HL-60 (cell line): ENCODE results near the gene PRKACB.

Experiments
- DNase-seq, 2 experiments: peaks; one replicate each; pipeline ENCODE4 v3.0.0-alpha.2; 2010 to 2020; ENCODE audit warnings: low read depth in 1 of 2, low spot score in 1 of 2
- H3K27ac ChIP-seq: fragments of 250-450 bp; sonication (Bioruptor Pico); replicated peaks from 2 replicates; pipeline ENCODE4 v1.5.1; 2020; ENCODE audit warnings: mild to moderate bottlenecking, moderate library complexity
- H3K27me3 ChIP-seq: fragments of 250-450 bp; sonication (Bioruptor Pico); 2 replicates; pipeline ENCODE4 v1.5.1; 2021; ENCODE audit warnings: mild to moderate bottlenecking, moderate library complexity; ENCODE audit not compliant: insufficient read depth, poor library complexity, severe bottlenecking
- H3K4me3 ChIP-seq: replicated peaks from 2 replicates; pipeline ENCODE4 v1.5.1; 2011; ENCODE audit warnings: mild to moderate bottlenecking, control low read depth, low read length; ENCODE audit not compliant: insufficient read depth
- GABPA ChIP-seq: IDR thresholded peaks from 2 replicates; pipeline ENCODE4 v1.6.1; 2012; ENCODE audit warnings: low read depth
- POLR2AphosphoS5 ChIP-seq: IDR thresholded peaks from 2 replicates; pipeline ENCODE4 v1.6.1; 2012; ENCODE audit warnings: low read depth
- SPI1 ChIP-seq: IDR thresholded peaks from 2 replicates; pipeline ENCODE4 v1.6.1; 2012; ENCODE audit warnings: low read depth, mild to moderate bottlenecking, borderline replicate concordance
- TF ChIP-seq, protein P1 (sequence below): IDR thresholded peaks from 2 replicates; pipeline ENCODE4 v1.6.1; 2012; ENCODE audit warnings: low read depth; ENCODE audit not compliant: insufficient replicate concordance
- TF ChIP-seq, protein P2 (sequence below): IDR thresholded peaks from one replicate; pipeline ENCODE4 v1.5.1; 2011; ENCODE audit warnings: low read length, control low read depth, inconsistent platforms; ENCODE audit not compliant: insufficient read depth

The PRKACB gene

DNA sequence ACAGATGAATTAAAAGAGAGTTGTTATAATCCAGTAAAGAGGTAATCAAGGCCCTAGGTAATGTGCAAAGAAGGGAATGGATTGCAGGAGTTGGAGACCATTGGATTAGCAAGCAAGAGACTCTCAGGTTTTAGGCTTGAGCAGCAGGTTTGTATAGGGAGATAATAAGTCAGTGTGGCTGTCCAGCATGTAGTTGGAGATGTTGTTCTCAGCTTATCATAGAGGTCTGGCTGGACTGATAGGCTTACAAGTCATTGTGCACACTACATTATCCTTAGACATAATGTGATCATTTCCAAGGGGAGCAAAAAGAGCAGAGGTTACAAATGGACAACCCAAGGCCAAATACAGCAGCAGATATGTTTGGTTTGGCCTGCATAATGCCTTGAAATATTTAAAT, 111.5 kb downstream of the PRKACB start:
- TF ChIP-seq, protein P1, sequence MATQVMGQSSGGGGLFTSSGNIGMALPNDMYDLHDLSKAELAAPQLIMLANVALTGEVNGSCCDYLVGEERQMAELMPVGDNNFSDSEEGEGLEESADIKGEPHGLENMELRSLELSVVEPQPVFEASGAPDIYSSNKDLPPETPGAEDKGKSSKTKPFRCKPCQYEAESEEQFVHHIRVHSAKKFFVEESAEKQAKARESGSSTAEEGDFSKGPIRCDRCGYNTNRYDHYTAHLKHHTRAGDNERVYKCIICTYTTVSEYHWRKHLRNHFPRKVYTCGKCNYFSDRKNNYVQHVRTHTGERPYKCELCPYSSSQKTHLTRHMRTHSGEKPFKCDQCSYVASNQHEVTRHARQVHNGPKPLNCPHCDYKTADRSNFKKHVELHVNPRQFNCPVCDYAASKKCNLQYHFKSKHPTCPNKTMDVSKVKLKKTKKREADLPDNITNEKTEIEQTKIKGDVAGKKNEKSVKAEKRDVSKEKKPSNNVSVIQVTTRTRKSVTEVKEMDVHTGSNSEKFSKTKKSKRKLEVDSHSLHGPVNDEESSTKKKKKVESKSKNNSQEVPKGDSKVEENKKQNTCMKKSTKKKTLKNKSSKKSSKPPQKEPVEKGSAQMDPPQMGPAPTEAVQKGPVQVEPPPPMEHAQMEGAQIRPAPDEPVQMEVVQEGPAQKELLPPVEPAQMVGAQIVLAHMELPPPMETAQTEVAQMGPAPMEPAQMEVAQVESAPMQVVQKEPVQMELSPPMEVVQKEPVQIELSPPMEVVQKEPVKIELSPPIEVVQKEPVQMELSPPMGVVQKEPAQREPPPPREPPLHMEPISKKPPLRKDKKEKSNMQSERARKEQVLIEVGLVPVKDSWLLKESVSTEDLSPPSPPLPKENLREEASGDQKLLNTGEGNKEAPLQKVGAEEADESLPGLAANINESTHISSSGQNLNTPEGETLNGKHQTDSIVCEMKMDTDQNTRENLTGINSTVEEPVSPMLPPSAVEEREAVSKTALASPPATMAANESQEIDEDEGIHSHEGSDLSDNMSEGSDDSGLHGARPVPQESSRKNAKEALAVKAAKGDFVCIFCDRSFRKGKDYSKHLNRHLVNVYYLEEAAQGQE, result no peak
- TF ChIP-seq, protein P2, sequence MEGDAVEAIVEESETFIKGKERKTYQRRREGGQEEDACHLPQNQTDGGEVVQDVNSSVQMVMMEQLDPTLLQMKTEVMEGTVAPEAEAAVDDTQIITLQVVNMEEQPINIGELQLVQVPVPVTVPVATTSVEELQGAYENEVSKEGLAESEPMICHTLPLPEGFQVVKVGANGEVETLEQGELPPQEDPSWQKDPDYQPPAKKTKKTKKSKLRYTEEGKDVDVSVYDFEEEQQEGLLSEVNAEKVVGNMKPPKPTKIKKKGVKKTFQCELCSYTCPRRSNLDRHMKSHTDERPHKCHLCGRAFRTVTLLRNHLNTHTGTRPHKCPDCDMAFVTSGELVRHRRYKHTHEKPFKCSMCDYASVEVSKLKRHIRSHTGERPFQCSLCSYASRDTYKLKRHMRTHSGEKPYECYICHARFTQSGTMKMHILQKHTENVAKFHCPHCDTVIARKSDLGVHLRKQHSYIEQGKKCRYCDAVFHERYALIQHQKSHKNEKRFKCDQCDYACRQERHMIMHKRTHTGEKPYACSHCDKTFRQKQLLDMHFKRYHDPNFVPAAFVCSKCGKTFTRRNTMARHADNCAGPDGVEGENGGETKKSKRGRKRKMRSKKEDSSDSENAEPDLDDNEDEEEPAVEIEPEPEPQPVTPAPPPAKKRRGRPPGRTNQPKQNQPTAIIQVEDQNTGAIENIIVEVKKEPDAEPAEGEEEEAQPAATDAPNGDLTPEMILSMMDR, result no peak
- no peak for TF ChIP-seq POLR2AphosphoS5
- TF ChIP-seq GABPA, result no peak
- TF ChIP-seq SPI1, result no peak
- H3K27ac ChIP-seq, result no peak overlapping the region
- no peaks in the 10 kb centered on the region for H3K27me3 ChIP-seq
- no peak overlapping the region for H3K4me3 ChIP-seq
- DNase-seq, result no peak

DNA sequence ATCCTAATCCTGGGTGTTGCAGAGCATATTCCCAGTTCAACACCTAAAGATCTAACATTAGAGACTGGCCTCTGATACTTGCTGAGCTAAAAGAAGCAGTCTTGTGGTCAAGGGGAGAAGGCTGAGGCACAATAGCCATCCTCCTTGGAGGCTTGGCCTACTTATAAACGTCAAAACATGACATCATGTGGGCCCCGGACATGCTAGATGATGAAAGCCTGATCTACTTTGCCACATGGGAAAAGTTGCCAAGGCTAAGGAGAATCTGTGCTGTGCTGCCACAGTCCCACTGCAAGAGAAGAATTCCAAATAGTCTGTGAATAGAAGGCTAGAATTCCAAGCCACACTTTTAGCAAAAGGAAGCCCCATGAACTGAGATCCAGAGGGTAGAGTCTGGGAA, 113.5 kb downstream of the PRKACB start:
- TF ChIP-seq, protein P2, result no peak
- TF ChIP-seq, protein P1, result no peak
- TF ChIP-seq GABPA, result no peak
- no peak for TF ChIP-seq SPI1
- no peak for TF ChIP-seq POLR2AphosphoS5
- H3K4me3 ChIP-seq, result no peak overlapping the region
- no peak overlapping the region for H3K27ac ChIP-seq
- DNase-seq, result no peak
- no peaks in the 10 kb centered on the region for H3K27me3 ChIP-seq

DNA sequence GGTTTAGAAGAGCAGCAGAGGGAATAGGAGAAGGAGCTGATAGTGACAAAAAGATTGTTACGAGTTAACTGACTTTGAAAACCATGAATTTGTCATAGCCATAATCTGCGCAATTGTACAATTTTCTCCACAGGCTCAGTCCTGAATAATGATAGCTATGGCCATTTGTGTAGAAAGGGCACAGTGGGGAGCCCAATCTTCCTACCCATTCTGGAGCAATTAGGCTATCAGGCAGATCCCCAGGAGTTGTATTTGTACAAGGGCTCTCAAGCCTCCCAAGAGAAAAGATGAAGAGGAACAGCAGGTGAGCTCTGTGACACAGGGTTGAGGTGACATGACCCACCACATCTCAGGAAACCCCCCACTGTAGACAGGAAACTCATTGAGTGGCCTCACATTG, 115.3 kb downstream of the PRKACB start:
- no peaks in the 10 kb centered on the region for H3K27me3 ChIP-seq
- H3K27ac ChIP-seq, result no peak overlapping the region
- DNase-seq, result no peak
- H3K4me3 ChIP-seq, result no peak overlapping the region
- no peak for TF ChIP-seq GABPA
- TF ChIP-seq, protein P1, result no peak
- TF ChIP-seq, protein P2, result no peak
- TF ChIP-seq SPI1, result no peak
- no peak for TF ChIP-seq POLR2AphosphoS5
